Esophagus muscularis mucosa (tissue), 3 donors: ENCODE results near the gene ZNF398.

ENCODE experiments used
- CTCF ChIP-seq, 3 experiments: fragments of 200-600 bp in 2 of 3; fragments of 450-650 bp in 1 of 3; sonication (generic) in 2 of 3; IDR thresholded peaks; one replicate each; pipeline ENCODE4 v1.5.1; 2017 to 2019; ENCODE audit warnings: antibody characterized with exemption in 3 of 3, mild to moderate bottlenecking in 2 of 3, moderate library complexity in 1 of 3
- POLR2A ChIP-seq: fragments of 450-650 bp; IDR thresholded peaks from one replicate; pipeline ENCODE4 v1.6.1; 2017; ENCODE audit warnings: antibody characterized with exemption, moderate library complexity, mild to moderate bottlenecking, low read depth

- TF ChIP-seq POLR2A (no peak), CTCF (IDR thresholded peaks at IDR 0.05) (no peak)
These were observed 73.3 kb downstream of the ZNF398 start for GRCh38 chr7:149220534-149220933.
